Stimulated activated CD4-positive, alpha-beta T cell treated with anti-CD3 and anti-CD28 coated beads, Interleukin-4, amount 100 ng/mL, for 1 hour (primary cell): ENCODE measurements around the gene MANSC1.
"Not testable (repeated sequence)": the region's sequence is repeated elsewhere in the genome, so short reads cannot be mapped to it uniquely, and the experiment has no call there.

Experiments
- DNase-seq: peaks from one replicate; pipeline ENCODE4 v3.0.0-alpha.2; 2020

Gene MANSC1

DNA sequence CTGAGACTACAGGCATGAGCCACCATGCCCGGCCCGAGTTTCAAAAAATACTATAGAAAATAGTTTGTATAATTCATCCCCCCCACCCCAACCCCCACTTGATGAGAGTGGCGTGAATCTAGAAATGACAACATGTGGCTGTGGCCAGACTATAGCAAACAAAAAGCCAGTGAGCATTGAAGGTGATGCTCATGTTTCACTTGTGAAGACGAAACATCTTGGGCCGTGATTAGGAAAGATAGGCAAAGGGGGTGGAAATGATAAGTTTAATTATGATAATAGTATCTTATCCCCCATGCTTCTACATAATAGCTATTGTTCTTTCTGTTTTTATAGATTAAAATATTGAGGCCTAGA lies 15.4 kb upstream of the MANSC1 start:
- no peak for DNase-seq

DNA sequence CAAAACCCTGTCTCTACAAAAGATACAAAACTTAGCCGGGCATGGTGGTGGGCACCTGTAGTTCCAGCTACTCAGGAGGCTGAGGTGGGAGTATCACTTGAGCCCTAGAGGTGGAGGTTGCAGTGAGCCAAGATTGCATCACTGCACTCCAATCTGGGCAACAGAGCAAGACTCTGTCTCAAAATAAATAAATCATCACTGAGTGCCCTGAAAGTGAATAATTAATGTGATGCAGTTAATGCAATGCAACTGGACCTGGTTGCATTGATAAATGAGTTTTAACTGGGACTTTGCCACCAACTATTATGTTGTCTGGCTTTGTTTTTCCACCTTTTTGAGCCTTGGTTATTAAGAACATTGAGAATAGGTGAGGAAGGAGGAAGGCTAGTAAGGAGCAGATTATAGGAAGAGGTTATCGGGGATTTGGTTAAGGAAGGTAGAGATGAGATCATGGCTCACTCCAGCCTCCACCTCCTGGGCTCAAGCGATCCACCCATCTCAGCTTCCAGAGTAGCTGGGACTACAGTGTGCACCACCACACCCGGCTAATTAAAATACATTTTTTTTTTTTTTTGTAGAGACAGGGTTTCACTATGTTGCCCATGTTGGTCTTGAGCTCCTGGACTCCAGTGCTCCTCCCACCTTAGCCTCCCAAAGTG lies 14.9 kb upstream of the MANSC1 start:
- no peak for DNase-seq

DNA sequence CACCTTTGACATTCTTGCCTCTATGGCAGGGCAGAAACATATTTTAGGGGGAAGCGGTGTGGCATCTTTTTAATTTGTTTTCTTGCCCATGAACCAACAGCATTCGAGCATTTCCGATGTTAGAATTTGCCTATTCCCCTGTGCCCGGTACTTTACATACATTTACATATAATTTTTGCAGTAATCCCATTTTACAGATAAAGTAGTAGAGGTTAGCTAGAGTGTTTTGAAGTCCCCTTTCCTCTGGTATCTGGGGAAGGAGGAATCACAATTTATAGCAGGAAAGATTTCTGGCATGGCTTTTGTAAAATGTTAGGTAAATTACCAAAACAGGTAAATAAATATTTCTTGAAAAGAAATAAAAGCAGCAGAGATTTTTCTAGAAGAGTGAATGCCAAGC lies 8.5 kb upstream of the MANSC1 start:
- DNase-seq = no peak

DNA sequence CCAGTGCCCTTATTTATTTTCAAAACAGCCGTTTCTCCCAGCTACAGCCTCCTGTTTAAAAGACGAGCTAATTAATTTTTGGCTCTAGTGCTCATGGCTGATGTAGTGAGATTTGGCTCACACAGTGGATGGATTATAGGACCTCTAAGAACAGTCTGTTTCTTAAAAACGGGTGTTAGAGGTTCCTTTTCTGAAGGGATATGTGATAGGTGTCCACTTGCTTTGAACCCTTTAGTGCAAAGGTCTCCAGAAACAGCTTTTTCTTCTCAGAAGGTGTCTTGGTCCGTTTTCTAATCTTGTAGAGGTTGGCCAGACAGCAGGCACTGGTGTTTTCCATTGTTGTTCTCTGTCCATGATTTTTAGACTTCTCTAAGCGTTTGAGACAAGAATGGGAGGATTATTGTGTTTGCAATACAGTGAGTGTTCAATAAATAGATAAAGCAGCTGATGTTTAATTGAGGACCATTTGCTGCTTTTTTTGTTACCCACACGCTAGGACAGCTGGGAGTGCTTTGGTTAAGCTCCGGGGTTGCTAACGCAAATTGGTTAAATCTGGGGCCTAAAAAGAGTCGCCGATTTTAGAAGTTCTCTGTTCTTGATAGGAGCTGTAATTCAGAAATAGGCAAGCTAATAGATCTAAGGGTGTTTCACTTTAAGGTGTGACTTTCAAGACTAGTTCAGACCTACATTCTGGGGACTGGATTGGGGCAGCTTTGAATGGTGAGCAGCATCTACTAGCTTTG lies 7.8 kb upstream of the MANSC1 start:
- no peak for DNase-seq

DNA sequence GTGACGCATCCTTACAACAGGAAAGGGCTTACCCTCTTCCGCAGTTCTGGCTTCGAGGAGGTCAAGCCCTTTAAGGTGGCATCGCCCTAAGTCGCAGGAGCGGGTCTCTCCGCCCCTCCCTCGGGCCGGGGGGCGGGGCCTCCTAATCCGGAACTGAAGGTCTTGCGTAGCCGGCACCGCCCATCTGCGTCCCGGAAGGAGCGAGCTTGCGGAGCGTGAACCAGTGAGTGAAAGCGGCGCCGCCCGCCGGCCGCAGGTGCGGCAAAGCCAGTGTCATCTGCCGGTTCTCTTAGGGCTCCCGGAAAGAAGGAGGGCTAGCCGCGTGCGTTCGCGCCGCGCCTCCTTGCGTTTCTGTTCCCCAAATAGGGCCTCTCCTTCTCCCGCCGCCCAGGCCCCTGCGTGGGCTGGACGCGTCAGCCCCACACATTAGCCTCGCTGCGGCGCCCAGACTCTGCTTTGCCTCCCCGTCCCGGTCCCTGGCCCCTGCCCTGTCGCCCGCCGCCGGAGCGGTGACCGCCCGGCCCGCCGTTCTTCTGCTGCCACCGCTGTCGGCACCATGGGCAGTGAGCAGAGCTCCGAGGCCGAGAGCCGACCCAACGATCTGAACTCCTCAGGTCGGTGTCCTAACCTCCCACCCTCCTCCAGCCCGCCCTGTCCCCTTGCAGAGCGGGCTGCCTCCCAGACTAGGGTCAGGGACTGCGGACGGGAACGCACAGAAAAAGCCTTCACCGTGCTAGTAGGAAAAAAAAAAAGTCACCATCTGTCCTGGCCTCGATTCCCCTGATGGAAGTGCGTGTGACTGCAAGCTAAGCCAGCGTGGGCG lies 7.1 kb upstream of the MANSC1 start, which contains the start of gene BORCS5:
Gene BORCS5 (plus strand): TSS at position 183 of the 823 bp plus-strand sequence. CDS start 374 bp downstream, at position 557.
- DNase-seq = peak; percentile 98

DNA sequence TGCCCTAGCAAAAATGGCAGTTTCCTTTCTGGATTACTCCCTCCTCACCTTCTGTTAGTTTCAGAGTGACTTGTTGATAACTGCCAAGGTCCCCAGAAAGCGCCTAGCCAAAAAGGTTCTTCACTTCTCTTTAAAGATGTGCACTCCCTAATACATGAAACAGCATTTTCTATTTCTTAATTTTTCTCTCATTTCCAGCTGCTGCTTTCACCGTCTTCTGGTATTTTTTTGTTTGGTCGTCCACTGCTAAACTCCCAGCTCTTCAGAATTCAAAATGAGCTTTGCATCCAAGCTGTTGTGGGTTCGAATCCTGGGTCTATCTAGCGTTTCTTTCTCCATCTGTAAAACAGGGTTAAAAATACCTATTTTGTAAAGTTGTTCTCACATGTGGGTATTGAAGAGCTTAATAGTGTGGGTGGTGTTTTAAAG lies 6.4 kb upstream of the MANSC1 start:
- DNase-seq = no peak

DNA sequence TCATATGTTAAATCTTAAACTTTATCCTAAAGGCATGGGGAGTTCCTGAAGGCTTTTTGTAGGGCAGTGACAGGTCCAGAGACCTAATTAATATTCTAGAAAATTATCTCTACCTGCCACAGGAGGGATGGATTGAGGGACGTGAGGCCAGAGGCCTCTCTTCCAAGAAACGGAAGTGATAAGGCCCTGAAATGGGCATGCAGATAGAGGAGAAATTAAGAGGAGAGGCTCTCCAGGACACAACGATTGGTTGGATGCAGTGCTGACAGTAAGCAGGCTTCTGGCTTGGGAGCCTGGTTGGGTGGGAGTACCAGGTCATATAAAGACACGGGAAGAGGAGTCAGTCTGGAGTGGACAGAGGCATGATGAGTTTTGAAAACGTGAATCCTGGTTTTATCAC lies 3.8 kb upstream of the MANSC1 start:
- no peak for DNase-seq

DNA sequence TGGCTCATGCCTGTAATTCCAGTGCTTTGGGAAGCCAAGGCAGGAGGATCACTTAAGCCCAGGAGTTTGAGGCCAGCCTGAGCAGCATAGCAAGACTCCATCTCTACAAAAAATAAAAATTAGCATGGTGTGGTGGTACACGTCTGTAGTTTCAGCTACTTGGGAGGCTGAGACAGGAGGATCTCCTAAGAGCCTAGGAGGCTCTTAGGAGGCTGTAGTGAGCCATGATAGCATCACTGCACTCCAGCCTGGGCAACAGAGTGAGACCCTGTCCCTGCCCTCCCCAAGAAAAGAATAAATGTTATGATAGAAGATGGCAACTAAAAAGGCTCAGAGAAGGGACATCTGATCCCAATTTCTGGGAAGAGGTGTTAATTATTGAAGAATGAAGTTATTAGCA lies 3.2 kb upstream of the MANSC1 start:
- no peak for DNase-seq

DNA sequence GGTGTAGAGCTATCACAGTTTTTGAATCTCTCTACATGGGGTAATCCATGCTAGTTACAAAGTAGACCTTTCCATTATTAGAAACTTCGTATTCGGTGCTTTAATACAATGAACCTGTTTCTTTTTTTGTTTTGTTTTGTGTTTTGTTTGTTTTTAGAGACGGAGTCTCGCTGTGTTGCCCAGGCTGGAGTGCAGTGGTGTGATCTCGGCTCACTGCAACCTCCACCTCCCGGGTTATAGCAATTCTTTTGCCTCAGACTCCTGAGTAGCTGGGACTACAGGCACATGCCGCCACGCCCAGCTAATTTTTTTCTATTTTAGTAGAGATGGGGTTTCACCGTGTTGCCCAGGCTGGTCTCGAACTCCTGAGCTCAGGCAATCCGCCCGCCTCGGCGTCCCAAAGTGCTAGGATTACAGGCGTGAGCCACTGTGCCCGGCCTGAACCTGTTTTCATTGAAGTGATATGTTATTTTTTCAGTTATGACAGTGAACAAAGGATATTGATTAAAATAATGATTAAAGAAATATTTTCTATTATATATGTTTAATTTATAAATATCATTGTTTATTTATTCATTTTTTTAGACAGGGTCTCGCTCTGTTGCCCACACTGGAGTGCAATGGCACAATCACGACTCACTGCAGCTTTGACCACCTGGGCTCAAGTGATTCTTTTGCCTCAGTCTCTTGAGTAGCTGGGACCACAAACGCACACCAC lies 1.6 kb upstream of the MANSC1 start:
- not testable (repeated sequence) for DNase-seq

DNA sequence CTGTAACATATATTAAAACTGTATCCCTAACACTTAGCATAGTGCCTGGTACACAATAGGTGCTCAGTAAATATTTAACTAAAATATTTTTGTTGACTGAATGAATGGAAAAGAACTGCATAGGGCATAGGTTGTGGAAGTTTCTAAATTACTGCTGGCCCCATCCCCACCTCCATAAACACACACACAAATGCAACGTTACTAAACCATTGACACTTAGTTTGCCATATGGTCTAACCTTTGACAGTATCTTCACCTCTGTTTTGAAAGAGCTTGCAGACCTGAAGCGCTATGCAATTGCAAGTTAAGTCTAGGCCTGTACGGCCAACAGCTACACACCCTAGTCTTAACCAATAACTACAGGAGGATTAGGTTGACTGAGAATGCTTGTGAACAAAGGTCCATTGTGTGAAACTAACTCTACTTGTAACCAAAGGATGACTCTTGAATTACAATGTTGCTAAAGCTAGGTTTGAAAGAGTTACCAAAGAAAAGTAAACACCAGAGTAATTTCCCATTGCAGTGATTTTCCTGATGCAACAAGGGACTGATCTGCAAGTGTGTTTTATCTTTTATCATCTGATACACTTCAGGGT lies 924 bp upstream of the MANSC1 start:
- DNase-seq = no peak

DNA sequence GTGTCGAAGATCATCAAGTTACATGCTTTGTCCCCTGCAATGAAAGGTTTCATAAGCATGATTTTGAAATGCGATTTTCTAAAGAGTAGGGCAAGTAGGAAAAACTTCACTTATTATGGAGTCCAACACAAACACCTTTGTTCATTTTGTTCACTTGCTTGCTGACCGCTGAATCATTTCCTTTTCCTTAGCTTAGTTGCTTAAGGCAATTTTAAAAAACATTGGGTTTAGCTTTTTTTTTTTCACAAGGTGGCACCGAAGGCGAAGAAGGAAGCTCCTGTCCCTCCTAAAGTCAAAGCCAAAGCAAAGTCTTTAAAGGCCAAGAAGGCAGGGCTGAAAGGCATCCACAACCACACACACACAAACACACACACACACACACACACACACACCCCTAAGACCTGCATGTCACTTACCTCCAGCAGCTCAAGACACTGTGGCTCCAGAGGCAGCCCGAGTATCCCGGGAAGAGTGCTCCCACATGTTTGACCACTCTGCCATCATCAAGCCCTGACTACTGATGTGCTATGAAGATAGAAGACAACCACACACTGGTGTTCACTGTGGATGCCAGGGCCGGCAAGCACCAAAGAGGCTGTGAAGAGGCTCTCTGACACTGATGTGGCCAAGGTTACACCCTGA lies 11.4 kb downstream of the MANSC1 start:
- DNase-seq = no peak

DNA sequence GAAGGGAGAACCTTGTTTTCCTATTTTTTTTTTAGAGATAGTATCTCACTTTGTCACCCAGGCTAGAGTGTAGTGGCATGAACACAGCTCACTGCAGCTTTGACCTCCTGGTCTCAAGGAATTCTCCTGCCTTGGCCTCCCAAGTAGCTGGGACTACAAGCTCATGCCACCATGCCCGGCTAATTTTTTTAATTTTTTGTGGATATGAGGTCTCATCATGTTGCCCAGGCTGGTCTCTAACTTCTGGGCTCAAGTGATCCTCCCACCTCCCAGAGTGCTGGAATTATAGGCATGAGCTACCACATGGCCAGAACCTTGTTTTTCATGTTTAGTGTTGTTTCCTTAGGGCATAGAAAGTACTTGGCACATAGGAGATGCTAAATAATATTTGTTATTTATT lies 13.5 kb downstream of the MANSC1 start:
- no peak for DNase-seq

DNA sequence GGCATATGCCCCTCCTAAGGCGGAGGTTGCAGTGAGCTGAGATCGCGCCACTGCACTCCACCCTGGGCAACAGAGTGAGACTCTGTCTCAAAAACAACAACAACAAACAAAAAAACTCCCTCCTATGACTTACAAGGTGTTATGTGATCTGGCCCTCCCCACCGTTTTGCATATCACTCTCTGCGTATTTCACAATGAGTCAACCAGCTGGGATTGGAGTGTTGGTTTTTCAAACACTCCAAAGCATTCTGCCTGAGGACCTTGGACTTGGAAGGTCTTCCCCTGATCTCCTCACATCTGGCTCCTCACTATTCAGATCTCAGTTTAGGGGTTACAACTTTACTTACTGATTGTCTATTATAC lies 14.0 kb downstream of the MANSC1 start:
- no peak for DNase-seq

DNA sequence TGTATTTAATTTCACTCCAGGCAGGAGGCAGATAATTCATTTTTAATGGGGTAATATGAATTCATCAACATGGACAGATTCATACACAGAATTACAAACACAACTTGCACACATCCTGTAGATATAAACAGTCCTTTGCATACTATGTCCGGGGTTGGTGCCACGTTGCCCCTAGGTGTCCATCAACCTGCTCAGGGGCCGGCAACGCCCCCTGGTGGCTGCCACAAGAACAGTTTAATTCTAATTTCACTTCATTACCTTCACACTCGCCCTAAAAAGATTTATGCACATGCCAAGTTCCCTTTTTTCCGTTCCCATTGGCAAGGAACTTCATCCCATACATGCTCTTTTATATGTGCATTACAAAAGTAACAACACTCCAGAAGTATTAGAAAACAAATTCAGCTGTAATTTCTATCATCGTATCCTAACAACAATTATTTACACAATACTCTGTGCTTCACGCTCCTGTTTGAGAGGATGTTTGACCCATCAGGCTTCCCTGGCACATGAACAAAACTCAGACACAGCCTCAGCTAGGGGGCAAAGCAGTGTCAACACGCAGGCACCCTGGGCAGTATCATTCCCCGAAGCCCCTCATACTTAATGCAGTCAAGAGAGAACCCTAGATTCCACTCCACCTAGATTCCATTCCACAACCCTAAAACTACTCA lies 15.5 kb downstream of the MANSC1 start:
- peak; percentile 60 for DNase-seq

DNA sequence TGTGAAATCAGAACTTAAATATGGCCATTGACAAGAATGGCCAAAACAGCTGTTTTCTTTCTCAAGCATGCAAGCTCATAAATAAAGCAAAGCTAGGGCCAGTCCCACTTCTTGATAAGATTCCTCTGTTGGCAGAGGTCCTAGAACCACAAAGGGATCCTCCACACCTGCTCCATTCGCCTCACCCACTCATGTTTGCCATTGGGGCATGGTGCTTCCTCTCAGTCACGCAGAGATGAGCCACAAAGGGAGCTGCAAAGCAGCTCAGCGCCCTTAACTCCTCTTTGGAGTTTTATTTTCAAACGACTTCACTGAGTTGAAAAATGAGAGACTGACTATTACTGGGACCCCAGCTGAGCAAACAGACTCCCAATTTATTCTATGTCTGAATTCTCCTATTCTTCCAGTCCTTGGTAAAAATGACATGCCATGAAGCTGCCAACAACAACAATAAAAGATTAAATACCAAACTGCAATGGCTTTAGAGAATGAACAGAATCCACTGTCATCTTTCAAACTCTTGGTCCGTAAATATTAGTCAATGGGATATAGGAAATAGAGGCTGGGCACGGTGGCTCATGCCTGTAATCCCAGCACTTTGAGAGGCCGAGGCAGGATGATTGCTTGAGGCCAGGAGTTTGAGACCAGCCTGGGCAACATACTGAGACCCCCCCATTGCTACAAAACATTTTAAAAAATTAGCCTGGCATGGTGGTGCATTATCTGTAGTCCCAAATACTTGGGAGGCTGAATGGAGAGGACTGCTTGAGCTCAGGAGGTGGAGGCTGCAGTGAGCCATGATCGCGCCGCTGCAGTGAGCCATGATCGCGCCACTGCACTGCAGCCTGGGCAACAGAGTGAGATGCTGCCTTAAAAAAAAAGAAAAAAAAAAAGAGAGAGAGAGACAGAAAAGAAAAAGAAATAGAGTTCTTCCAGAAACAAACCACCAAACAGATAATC lies 16.4 kb downstream of the MANSC1 start:
- no peak for DNase-seq

DNA sequence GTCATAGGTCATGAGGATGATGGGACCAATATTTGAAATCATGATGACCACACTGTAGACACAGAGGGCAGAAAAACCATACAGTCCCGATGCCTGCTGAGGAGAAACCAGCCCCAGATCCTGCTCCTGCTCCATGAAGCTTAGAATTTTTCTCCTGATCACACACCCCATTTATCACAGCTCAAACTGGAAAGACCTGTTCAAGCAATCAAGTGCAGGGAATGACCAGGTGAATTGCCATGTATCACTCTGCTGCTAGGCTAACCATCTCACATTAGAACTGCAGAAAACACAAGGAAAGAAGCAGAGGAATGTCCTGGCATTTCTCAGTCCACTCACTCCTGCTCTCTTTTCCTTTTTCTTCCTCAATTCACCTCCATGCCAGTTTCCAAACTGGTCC lies 18.1 kb downstream of the MANSC1 start:
- no peak for DNase-seq

DNA sequence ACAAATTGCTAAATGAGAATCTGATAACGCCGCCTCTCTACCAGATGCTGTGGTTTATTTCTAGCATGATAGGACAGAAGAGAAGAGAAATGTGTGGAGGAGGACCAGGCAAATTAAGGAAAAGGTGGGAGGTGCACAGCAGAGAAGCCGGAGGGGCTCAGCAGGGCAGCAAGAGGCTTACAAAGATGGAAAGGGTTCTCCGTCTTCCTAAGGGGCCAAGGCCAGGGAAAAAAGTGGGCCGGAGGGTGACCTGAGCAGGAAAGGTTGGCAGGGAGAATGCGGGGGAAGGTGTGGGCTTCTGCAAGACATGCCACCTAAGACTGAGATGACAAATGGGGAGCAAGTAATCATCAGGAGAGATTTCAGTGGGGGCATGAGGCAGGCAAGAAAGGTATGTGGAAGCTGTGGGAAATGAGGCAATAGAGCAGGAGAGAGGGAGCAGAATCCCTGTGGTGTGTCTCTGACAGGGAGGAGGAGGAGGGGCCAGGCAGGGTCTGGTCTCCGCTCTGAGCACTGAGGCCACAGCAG lies 18.7 kb downstream of the MANSC1 start:
- DNase-seq = no peak

DNA sequence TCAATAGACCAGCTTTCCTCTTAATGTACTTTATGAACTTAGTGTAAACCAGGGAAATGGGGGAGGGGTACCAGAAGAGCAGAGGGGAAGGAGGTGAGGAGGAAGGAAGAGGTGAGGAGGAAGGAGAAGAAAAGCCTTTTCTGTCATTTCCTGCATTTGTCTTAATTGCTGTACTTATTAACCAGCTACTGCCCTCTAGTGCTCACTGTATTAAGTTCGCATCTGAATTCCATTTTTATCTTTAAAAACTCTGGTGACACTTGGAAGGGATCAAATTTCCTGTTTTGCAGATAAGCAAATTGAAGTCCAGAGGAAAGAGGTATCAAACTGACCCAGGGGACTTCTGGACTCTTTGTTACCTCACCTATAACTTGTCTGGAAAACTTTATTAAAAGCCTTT lies 22.2 kb downstream of the MANSC1 start:
- no peak for DNase-seq

DNA sequence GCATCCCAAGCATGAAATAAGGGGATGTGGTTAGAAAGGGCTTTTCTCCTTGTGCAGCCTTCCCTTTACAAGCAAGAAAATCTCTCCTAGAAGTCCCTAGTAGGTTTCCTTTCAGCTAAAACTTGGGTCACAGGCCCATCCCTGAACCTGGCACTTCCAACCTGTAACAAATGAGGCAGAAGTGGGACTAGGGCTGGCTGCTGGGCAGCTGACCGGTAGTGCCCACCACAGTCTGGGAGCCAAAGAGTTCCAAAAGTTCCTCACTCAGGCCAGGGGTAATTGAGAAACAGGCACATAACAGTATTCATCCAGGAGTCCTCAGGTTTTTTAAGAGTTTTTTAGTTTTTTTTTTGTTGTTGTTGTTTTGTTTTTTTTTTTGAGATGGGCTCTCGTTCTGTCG lies 23.8 kb downstream of the MANSC1 start:
- no peak for DNase-seq

DNA sequence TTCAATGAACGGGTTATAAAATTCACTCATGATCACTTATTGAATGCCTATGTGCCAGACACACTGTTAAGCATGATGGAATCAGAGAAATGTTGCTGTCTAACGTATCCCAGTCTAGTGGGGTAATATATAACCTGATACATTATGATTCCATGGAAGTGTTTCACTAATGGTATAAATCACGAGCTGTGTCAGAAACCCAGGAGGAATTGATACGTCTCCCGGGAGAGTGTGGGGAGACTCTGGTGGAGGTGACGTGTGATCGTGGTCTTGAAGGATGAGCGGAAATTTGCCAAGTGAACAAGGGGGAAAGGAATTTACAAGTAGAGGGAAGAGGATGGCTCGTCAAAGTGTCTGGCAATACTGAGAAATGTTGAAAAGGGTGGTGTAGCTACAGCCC lies 26.5 kb downstream of the MANSC1 start:
- DNase-seq = no peak
